GM18909 (cell line): Measurements from ENCODE around the gene RNF14.
A peak's percentile ranks its signal among the peaks of the same experiment; 100 is the strongest.

Experiments
- ATAC-seq: cut with Tn5 transposase; IDR thresholded peaks from one replicate; pipeline ENCODE4 v1.9.1; 2021; ENCODE audit warnings: mild to moderate bottlenecking; ENCODE audit not compliant: unreplicated experiment, poor library complexity

Gene RNF14

DNA sequence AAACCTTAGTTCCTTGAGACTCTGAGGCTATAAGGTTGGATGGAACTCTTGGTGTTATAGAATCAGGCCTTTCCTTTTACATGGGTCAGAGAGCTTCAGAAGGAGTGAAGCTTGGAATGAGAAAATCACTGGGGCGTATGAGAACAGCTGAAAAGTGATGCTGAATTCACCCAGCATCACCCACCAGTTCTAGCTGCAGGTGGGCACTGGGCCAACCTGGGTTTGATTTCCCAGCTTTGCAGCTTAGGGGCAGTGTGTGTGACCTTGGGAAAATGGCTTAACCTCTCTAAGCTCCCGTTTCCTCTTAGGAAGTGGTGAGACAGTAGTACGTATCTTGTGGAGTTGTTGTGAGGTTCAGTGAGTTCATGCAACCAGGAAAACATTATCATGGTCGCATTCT, 21.6 kb upstream of the RNF14 start:
- ATAC-seq, result no peak

DNA sequence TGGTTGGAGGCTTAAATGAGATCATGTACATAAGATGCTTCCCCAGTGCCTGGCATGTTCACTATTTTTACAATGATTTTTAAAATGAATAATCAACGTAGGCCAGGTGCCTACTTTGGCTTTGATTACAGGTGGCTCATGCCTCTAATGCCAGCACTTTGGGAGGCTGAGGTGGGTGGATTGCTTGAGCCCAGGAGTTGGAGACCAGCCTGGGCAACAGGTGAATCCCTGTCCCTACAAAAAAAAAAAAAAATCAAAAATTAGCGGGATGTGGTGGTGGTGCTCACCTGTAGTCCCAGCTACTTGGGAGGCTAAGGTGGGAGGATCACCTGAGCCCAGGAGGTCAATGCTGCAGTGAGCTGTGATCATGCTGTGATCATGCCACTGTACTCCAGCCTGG, 20.1 kb upstream of the RNF14 start:
- no peak for ATAC-seq

DNA sequence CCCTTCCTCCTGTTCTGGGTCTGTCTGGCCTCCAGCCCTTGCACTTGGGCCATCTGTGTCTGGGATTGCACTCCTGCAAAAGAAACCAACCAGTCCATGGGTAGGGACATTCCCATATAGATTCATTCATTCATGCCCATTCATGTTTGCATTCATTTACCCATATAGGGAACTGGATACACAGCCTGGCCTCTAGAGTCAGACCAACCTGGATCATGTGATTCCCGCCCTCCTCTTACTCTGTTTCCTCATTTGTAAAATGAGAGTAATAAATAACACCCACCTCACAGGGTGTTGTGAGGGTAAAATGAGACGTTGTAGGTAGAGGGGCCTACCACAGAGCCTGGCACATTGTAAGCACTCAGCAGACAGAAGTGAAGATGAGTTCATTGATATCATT, 19.4 kb upstream of the RNF14 start:
- ATAC-seq, result no peak

DNA sequence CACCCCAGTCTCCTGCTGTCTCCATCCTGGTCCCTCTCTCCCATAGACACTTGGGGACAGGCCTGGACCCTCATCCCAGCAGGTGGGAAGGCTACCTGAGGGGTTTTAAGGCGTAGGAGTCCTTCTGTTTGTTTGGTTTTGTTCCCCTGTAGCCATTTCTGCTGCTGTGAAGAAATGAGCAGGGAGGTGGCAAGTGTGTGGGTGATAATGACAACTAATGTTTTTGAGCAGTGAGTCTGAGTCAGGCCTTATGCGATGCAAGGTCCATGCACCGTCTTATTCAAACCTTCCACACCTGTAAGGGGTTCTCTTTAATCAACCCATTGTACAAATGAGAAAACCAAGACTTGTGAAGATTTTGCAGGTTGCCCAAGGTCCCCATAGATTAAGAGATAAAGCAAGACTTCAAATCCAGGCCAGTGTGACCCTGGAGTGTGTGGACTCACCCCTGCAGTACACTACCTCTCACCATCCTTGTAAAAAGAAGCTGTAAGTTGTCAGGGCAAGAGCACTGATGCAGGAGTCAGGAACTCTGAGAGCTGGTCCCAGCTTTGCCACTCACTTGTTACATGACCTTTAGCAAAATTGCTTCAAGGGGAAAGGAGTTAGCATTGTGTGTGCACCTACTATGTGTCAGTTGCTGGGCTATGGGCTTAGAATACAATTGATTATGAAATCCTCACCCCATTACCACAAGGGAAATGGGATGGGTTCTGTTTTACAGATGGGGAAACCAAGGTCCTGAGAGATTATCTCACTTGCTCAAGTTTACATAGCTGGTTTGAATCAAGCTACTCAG, 18.5 kb upstream of the RNF14 start:
- ATAC-seq, result no peak

DNA sequence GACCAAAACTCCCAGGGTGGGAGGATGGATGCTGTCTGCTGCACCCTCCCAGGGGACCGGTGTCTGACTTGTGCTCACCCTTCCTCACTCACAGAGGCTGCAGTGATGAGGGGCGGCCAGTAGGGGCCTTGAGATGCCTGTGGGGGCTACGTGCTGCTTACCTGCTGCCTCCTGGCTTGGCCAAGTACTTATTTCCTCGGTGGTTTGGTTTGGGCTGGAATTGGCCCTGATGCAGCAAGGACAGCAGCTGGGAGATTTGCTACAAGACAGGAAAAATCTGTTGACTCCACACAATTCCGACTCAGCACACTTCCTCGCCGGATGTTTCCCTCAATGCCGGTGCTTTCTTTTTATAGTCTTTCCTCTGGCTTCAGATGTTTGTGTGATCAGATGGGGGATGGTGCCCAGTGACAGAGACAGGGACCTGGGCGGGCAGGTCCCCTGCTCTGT, 17.5 kb upstream of the RNF14 start:
- ATAC-seq, result peak; percentile 89

DNA sequence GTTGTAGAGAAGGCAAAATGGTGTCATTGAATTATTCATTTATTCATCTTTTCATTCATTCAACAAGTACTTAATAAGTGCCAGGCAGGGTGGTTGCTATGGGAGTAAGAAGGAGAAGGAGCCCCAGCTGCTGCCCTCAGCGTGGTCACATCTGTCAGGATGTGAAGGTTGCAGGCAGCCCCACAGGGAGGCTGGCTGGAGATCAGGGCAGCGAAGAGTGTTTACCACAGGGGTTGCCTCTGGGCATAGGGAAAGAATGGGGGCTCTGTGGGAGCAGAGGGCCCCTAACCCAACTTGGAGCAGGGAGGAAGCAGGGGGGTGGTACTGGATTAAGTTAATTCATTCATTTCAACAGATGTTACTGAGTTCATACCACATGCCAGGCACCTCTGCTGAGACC, 16.9 kb upstream of the RNF14 start:
- no peak for ATAC-seq

DNA sequence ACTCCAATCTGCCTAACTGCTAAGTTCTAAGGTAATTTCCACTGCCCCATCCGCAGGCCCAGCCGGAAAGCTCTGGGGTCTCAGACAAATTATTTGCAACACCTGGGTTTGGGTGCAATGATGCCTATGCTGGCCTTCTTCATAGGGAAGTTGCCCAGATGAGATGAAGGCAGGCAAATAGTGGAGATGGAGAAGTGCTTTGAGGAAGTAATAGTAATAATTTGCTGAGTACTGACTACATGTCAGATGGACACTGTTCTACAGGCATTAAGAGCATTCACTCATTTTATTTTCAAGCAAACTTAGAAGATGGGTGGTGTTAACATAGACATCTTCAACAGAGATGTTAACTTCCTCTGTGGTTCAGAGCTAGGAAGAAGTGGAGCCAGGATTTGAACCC, 14.7 kb upstream of the RNF14 start:
- ATAC-seq, result no peak

DNA sequence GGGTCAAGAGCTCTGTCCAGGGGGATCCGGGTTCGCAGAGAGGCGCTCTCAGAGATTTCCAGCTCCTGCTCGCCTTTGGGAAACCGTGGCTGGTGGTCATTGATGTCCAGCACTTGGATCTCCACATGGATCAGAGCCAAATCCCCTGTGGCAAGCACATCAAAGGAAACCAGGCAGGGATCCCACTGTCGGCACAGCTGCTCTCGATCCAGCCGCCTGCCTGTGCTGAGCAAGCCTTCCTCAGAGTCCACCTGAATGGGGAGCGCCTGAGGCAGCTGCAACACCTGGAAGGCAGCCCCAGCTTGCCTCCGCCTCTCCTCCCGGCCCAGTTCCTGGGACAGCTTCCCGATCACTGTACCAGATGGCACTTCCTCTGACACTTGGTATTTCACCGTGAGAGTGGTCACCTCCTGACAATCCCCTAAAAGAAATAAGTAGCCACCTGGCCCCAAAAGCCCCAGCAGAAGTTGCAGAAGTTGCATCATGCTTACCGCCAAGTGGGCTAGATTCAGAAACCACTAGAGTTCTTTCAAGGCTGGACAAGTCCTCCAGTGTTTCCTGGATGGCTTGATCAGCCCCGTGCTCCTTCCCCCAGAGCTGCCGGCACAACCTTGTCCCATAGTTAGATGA, 11.4 kb upstream of the RNF14 start:
- no peak for ATAC-seq

DNA sequence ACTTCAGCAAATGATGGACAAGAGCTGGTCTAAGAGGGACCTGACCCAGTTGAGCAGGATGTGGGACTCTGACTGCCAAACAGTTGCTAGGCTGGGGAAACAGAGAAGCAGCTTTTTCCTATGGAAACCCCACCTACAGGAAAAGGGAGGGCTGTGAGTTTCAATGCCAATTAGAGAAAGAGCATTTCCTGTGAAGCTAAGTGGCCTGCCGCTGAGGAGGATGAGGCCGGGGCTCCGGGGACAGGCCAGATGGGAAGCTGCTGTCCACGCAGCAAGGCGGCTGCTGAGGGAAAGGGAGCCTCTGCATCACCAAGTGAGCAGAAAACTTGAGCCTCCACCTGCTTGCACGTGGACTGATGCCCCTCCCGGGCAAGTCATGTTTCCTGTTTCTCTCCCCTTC, 10.8 kb upstream of the RNF14 start, which contains the start of gene PCDH12:
PCDH12 (minus strand) TSS at position 90 of the 400 bp plus-strand sequence. CDS start 351 bp downstream, outside the sequence.
- no peak for ATAC-seq

DNA sequence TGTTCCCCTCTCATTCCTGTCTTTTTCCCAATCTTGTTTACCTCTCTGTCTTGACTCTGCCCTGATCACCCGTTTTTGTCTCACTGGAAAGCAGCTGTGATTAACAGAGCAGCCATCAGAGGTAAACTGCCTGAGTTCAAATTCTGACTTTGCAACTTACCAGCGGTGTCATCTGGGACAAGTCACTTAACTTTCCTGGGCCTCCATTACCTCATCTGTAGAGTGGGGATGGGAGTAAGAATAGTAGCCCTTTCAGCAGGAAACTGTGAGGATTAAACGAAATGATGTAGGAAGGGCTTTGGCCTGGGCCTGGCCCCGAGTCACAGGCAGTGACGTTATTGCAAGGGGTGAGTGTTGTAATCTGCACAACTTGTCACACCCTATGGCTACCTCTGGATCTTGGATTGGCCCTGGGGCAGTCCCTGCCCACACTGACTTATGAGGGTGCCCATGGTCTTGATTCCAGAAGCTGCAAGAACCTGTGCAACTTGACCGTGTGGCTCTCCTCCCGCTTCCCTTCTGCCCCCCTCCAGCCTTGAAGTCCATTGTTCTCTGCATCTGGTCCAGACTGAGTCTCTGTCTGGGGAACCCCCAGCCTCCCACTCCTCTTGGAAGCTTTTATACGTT, 10.2 kb upstream of the RNF14 start:
- ATAC-seq, result no peak

DNA sequence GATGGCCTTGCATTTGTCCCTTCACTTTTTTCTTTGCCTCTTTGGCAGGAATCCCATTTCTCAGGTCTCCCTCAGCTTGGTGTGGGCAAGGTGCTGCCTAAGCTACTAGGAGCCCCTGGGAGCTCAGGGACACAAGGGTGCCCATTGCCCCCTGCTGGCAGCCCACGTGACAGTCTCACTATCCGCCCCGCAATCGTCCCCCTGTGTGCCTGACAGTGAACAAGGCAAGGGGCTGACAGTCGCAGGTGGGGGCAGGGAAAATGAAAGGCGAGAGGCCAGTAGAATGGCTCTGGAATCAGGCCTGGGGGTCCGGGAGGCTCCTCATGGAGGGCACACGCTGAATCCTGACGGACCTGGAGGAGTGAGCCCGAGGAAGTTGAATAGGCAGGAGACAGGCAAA, 8.9 kb upstream of the RNF14 start:
- ATAC-seq, result no peak

DNA sequence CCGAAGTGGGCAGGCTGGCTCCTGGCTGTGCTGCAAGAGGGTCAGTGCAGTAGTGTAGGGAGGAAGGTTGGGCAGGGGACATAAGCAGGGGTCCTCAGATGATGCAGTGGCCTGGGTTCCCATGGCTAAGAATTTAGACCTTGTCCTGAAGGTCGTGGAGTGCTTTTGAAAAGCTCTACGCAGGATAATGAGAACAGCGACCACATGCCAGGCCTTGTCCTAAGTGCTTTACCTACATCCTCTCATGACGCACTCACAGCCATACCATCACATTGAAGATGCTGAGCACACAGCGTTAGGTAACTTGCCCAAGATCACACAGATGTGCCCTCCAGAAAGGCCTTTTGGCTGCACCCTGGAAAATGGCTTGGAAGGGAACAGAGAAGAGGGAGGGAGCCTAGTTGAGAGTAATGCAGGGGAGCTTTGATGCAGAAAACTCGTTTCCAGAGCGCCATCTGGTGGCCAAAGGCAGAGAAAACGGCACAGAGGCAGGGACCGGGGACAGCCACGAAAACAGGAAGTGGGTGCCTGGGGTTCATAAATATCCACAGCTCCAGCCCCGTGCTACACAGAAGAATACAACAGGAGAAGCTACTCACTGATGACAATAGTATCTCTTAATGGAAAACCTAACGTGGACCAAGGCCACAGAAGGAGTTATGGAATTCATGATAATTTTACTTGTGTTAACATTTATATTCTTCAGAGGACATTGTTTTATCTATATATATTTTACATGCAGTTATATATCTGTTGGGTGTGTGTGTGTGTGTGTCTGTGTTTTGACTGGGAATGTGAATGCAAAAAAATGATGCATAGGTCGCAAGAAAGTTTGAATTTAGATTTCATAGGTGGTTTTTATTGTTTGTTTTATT, 8.2 kb upstream of the RNF14 start:
- ATAC-seq, result peak; percentile 93

DNA sequence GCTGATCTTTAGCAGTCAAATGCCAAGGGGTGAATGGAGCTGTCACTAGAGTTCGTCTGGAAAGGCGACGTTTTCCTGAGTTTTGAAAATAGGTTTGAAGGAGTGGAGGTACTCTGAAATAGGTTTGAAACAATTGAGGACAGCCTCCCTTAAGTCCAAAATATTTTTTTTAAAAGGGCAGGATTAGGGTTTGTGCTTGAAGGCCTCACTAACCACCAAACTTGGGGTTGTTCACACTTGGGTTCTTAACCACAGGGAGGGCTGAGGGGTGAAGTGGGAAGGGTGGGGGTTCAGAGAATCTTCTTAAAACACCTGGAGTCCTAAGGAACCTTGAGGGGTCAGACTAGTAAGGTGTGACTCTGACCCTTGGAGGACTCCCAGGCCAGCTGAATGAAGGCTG, 7.4 kb upstream of the RNF14 start:
- ATAC-seq, result no peak

DNA sequence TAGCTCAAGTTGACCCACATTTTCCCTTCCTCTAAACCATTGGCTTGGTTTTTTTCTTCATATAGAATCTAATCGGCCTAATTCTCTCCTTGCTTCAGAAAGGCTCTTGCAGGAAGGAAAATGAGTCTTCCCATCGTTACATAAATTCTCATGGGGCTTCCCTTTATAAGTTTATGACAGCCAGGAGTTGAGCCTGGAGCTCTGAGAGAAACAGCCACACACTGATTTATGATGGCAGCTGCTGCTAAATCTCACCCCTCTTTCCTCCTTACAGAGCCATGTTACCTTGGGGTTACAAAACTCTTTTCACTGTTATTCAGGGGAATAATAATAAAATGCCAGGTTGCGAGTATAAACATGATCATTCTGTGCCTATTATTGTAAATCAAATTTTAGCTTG, 5.2 kb upstream of the RNF14 start:
- ATAC-seq, result no peak

DNA sequence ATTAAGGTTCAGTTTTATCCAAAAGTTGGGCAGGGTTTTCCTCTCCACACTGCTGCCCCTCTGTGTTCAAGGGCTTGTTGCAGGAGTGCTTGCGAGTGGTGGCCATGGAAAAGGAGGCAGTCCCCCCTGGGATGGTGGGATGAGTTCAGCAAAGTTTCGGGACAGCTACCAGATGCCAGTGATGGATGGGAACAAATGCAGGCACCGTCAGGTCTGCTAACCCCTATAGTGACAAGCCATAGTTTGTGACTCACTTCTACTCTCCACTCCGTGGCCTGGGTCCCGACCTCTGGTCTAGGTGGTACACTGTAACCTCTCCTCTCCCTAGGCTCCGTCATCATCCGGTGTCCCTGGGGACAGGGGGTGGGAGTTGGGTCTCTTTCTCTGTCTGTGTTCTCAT, 3.8 kb upstream of the RNF14 start:
- no peak for ATAC-seq

DNA sequence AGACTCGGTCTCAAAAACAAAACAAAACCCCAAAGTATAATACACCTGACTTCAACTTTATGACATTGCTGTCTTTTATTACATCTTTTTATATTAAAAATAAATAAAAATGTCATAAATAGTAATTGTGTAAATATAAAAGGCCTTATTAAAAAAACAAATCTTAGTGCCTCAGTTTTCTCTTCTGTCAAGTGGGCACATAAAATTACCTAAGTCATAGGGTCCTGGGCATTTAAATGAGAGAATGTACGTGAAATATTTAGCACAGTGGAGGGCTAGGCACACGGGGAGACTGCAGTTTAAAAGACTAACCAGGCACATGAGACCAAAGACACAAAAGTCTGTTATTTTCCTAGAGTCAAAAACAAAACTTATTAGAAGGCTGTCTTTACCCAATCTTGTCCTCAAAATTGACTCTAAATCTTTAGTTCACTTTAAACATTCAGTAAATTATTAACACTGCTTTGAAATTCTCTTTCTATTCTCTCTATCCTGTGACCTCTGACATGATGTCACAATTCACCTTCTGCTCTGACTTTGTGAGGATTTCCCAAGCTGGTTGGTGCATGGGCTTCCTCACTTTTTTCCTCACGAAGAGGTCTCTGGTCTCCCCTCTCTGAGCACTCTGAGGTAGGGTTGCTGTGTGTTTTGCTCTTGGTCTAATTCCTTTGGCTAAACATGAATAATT, 2.5 kb upstream of the RNF14 start:
- ATAC-seq, result no peak

DNA sequence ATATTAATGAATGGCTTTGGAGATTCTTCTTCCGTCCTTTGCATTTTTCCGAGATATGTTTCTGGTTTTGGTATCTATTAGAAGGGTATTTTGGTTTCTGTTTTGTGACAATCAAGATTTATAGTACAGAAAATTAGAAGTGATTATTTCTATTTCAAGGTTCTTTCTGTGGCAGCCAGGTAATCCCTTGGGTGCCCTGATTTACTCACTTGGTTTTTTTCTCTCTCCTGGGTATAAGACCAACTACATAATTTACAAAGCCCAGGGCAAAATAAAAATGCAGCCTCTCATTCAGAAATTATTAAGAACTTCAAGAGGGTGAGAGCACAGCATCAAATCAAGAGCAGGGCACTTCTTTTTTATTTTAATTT, 2.0 kb upstream of the RNF14 start:
- no peak for ATAC-seq

DNA sequence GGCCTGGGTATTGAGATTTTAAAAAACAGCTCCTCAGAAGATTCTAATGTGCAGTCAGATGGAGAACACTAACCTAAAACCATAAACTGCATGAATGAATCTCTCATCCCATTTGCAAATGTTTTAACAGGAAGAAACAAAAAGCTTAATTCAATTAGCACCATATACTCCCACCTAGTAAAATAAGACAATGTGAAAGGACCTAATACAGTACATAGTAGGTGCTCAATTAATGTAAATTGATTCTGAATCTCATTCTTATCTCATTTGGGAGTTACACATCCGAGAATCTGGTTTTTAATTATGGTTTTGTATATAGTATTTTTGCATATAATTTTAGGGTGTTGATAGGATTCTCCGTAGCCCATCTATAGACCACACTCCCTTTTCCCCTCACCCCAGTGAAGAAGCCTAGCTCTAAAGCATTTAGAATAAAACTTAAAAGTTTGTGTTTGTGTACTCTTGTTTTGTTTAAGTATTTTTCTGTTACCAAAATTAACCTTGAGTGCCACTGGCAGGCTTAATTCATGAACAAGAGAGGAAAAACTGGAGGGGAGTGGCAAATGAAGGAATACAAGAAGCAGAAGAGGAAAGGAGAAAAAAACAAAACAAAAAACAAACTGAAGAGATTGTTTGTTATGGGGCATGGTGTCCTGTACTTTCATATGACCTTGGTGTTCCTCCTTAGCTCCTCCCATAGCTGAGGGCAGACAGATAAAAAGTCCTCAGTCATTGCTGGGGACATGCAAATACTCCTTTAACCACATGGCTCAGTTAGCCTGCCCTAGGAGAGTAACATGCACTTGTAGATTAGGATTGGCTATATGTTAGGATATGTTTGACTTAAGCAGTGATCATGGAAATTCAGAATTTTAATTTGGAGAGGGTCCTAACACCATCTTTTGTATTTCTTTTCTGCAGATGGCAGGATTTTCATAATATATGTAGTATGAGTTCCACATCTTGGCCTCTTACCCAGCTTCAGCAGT, 1.2 kb downstream of the RNF14 start:
- peak; percentile 62 for ATAC-seq
